CD14-positive monocyte (primary cell): Measurements from ENCODE around the gene RNF169. TPM values are rescaled to one million over a fixed set of nuclear protein-coding genes. Genes with fewer than 3 reads are reported as not detected.
A peak's percentile ranks its signal among the peaks of the same experiment; 100 is the strongest.

ENCODE experiments used
- DNase-seq, 3 donors: peaks; one replicate each; pipeline ENCODE4 v3.0.0-alpha.2; 2011 to 2022
- H2AFZ ChIP-seq: 2 replicates; pipeline ENCODE4 v1.6.0; 2012; ENCODE audit warnings: mild to moderate bottlenecking, low read depth, low read length, inconsistent platforms; ENCODE audit not compliant: insufficient read depth, poor library complexity, severe bottlenecking
- H3K27ac ChIP-seq, 2 donors: 1 replicate in 1 of 2; 2 replicates in 1 of 2; pipeline ENCODE4 v1.5.1; 2012 to 2013; ENCODE audit warnings: low read length in 2 of 2, control low read depth in 1 of 2, inconsistent platforms in 1 of 2, low read depth in 1 of 2, mild to moderate bottlenecking in 1 of 2
- H3K27me3 ChIP-seq, 2 donors: one replicate each; pipeline versions ENCODE4 v1.6.0 to v1.6.1; 2011 to 2013; ENCODE audit warnings: low read length in 2 of 2; ENCODE audit not compliant: control insufficient read depth in 2 of 2, insufficient read depth in 2 of 2
- H3K36me3 ChIP-seq, 2 donors: replicated peaks in 1 of 2; 1 replicate in 1 of 2; 2 replicates in 1 of 2; pipeline versions ENCODE4 v1.5.1 to v1.6.1; 2012 to 2013; ENCODE audit warnings: low read length in 2 of 2, control low read depth in 1 of 2, inconsistent platforms in 1 of 2, mild to moderate bottlenecking in 1 of 2; ENCODE audit not compliant: insufficient read depth in 2 of 2, control insufficient read depth in 1 of 2
- H3K4me1 ChIP-seq, 2 donors: 1 replicate in 1 of 2; 2 replicates in 1 of 2; pipeline versions ENCODE4 v1.5.1 to v1.6.1; 2012 to 2013; ENCODE audit warnings: low read length in 2 of 2, control low read depth in 1 of 2, inconsistent platforms in 1 of 2, mild to moderate bottlenecking in 1 of 2, moderate library complexity in 1 of 2; ENCODE audit not compliant: insufficient read depth in 2 of 2, control insufficient read depth in 1 of 2
- H3K4me2 ChIP-seq: replicated peaks from 2 replicates; pipeline ENCODE3; 2012; ENCODE audit warnings: low read length, moderate library complexity, mild to moderate bottlenecking; ENCODE audit not compliant: poor library complexity, severe bottlenecking; ENCODE audit errors: extremely low read depth
- H3K4me3 ChIP-seq, 3 experiments: fragments of 200-600 bp in 1 of 3; sonication (generic) in 1 of 3; replicated peaks in 1 of 3; 1 replicate in 2 of 3; 2 replicates in 1 of 3; pipeline ENCODE4 v1.5.1; 2011 to 2013; ENCODE audit warnings: low read length in 3 of 3, mild to moderate bottlenecking in 3 of 3, control low read depth in 2 of 3, low read depth in 2 of 3, inconsistent platforms in 1 of 3, moderate library complexity in 1 of 3
- H3K79me2 ChIP-seq: 2 replicates; pipeline ENCODE4 v1.6.0; 2012; ENCODE audit warnings: mild to moderate bottlenecking, control low read depth, inconsistent platforms, low read length, moderate library complexity; ENCODE audit not compliant: insufficient read depth
- H3K9ac ChIP-seq: 2 replicates; pipeline ENCODE4 v1.6.0; 2017; ENCODE audit warnings: low read length, mild to moderate bottlenecking; ENCODE audit not compliant: insufficient read depth, poor library complexity, severe bottlenecking
- H3K9me3 ChIP-seq, 2 donors: replicated peaks in 1 of 2; 1 replicate in 1 of 2; 2 replicates in 1 of 2; pipeline versions ENCODE4 v1.5.1 to v1.6.1; 2012 to 2013; ENCODE audit warnings: low read length in 2 of 2, control low read depth in 1 of 2; ENCODE audit not compliant: control insufficient read depth in 1 of 2, insufficient read depth in 1 of 2
- H4K20me1 ChIP-seq: 2 replicates; pipeline ENCODE4 v1.6.0; 2012; ENCODE audit warnings: mild to moderate bottlenecking, low read length, control low read depth, moderate library complexity; ENCODE audit not compliant: insufficient read depth
- H3K27ac Mint-ChIP-seq, 7 donors: one replicate each; pipeline ENCODE4 v1.8.0; 2020; ENCODE audit warnings: mild to moderate bottlenecking in 7 of 7, mixed read lengths in 7 of 7, moderate library complexity in 6 of 7, inconsistent platforms in 2 of 7
- H3K27me3 Mint-ChIP-seq, 3 donors: one replicate each; pipeline ENCODE4 v1.8.0; 2021 to 2022; ENCODE audit warnings: low read depth in 3 of 3, mild to moderate bottlenecking in 3 of 3, mixed read lengths in 3 of 3, moderate library complexity in 3 of 3, inconsistent platforms in 1 of 3
- H3K36me3 Mint-ChIP-seq, 2 donors: one replicate each; pipeline ENCODE4 v1.8.0; 2020; ENCODE audit warnings: mixed read lengths in 2 of 2, inconsistent platforms in 1 of 2, mild to moderate bottlenecking in 1 of 2
- H3K4me1 Mint-ChIP-seq: one replicate; pipeline ENCODE4 v1.8.0; 2020; ENCODE audit warnings: mild to moderate bottlenecking, mixed read lengths
- H3K4me3 Mint-ChIP-seq, 2 donors: one replicate each; pipeline ENCODE4 v1.8.0; 2020; ENCODE audit warnings: mild to moderate bottlenecking in 2 of 2, mixed read lengths in 2 of 2, moderate library complexity in 1 of 2
- H3K9me3 Mint-ChIP-seq, 7 donors: one replicate each; pipeline ENCODE4 v1.8.0; 2020 to 2022; ENCODE audit warnings: mixed read lengths in 7 of 7, mild to moderate bottlenecking in 6 of 7, moderate library complexity in 6 of 7, inconsistent platforms in 2 of 7
- WGBS: methylation state at CpG from one replicate; pipeline ENCODE4 v1.1.5; 2013; ENCODE audit warnings: missing lambda C conversion rate; ENCODE audit not compliant: insufficient coverage; 5-methylcytosine and 5-hydroxymethylcytosine counted together
- intact Hi-C, 2 donors: fragments of 100-400 bp; cut with micrococcal nuclease; formaldehyde crosslinking; loops; one replicate each; pipeline versions ENCODE4 v1.15.0 to v1.15.1; 2023
- polyA plus RNA-seq, 3 donors: library from polyadenylated mRNA; depleted of rRNA in 1 of 3; unstranded in 2 of 3; stranded (reverse) in 1 of 3; fragments of 300-500 nt in 2 of 3; fragments of >200 nt in 1 of 3; fragmentation: Illumina TruSeq in 2 of 3; gene quantifications; 1 replicate in 2 of 3; 2 replicates in 1 of 3; pipeline ENCODE4 v1.2.3, GENCODE V29; 2012 to 2021
- TF ChIP-seq, protein P1 (sequence below): fragments of 200-600 bp; IDR thresholded peaks from one replicate; pipeline ENCODE4 v1.8.0; 2022; ENCODE audit warnings: antibody characterized with exemption, mild to moderate bottlenecking

RNF169 gene
- polyA plus RNA-seq, 3 donors, result 1.4 to 16.2 (median 2.0) TPM

DNA sequence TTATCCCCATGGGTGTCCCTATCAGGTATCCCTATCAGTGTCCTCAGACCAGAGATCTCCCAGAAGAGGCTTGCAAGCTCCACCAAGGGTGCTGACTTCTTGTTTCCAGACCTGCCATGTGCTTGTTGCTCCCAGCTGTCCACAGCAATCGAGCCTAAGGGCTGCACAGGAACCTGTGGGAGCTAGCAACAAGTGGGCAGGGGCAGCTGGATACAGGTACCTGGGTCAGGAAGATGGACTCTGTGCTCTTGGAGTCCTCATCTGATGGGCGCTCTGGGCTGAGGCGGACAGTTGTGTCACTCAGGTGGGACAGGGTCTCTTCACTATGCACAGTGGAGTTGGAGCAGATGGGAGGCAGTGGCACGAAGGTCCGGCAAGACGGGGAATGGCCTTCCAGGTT, 99.2 kb downstream of the RNF169 start:
- Histone ChIP-seq H3K36me3 (peaks cover under 1 to 56% of the 10 kb centered on the region in 2 donors), H3K4me2 (no peak overlapping the region), H3K79me2 (no peaks in the 10 kb centered on the region), H2AFZ (no peak overlapping the region), H3K4me3 (no peak overlapping the region), H3K4me1 (peaks cover 9 to 10% of the 10 kb centered on the region in 2 donors), H3K27ac (no peak overlapping the region), H3K9ac (no peak overlapping the region), H3K27me3 (no peaks in the 10 kb centered on the region), H3K9me3 (no peaks in the 10 kb centered on the region), H4K20me1 (no peaks in the 10 kb centered on the region)
- peaks cover 62 to 73% of the 10 kb centered on the region in 2 donors for H3K36me3 Mint-ChIP-seq
- TF ChIP-seq, protein P1, sequence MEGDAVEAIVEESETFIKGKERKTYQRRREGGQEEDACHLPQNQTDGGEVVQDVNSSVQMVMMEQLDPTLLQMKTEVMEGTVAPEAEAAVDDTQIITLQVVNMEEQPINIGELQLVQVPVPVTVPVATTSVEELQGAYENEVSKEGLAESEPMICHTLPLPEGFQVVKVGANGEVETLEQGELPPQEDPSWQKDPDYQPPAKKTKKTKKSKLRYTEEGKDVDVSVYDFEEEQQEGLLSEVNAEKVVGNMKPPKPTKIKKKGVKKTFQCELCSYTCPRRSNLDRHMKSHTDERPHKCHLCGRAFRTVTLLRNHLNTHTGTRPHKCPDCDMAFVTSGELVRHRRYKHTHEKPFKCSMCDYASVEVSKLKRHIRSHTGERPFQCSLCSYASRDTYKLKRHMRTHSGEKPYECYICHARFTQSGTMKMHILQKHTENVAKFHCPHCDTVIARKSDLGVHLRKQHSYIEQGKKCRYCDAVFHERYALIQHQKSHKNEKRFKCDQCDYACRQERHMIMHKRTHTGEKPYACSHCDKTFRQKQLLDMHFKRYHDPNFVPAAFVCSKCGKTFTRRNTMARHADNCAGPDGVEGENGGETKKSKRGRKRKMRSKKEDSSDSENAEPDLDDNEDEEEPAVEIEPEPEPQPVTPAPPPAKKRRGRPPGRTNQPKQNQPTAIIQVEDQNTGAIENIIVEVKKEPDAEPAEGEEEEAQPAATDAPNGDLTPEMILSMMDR, result no peak
- intact Hi-C loops, result no loop called here
- peaks cover 0 to 6% (median 0%) of the 10 kb centered on the region in 3 donors for H3K27me3 Mint-ChIP-seq
- no peak overlapping the region for H3K27ac Mint-ChIP-seq
- WGBS, result 96% methylated on average over 6 of the region's 6 CpGs
- H3K9me3 Mint-ChIP-seq, result no peaks in the 10 kb centered on the region
- peaks cover 15% of the 10 kb centered on the region for H3K4me1 Mint-ChIP-seq
- no peak overlapping the region for H3K4me3 Mint-ChIP-seq
- no peak for DNase-seq

DNA sequence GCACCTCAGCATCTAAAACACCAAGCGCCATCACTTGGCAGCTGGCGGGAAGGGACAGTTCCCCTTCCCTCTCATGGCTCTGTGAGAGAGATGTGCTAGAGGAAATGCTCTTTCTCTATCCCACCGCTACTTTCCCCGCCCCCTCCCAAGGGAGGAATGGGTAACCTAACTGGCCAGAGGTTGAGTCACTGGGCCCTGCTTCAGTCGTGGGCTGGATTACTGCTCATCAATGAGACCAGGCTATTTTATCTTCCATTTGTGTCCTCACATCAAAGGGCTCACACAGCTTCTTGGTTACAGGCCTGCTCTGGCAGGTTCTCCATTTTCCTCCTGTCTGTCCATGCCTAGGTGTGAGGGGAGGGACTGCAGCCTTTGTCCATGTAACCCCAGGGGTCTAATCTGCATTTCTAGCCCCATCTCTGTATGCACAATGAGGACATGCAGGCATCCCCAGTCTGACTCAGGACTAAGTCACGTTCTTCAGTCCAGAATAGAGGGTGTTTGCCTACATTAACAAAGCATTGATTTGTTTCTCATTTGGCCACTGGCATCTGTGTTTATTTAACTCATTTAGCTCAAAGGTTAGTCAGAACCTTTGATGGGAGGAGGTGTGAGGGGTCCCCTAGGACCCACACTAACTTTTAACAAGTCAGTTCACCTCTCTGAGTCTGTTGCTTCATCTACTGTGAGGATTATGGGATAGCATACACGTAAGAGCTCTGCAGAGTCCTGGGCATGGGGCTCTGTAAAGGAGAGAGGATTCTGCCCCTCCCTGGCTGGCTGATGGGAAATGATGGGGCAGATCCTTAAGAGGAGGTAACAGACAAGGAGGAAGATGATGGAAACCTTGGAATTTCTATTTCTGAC, 101.1 kb downstream of the RNF169 start:
- H3K4me3 ChIP-seq, result no peak overlapping the region
- no peak overlapping the region for H3K4me3 Mint-ChIP-seq
- H2AFZ ChIP-seq, result no peak overlapping the region
- TF ChIP-seq, protein P1, result no peak
- no peak overlapping the region for H3K4me2 ChIP-seq
- H3K9ac ChIP-seq, result no peak overlapping the region
- peak overlapping the region in 1 of 7 donors; percentile 12 for H3K27ac Mint-ChIP-seq
- H3K9me3 ChIP-seq, result no peaks in the 10 kb centered on the region
- no peaks in the 10 kb centered on the region for H4K20me1 ChIP-seq
- intact Hi-C loops, result no loop called here
- peaks cover 0 to 51% of the 10 kb centered on the region in 2 donors for H3K36me3 ChIP-seq
- peaks cover 53 to 71% of the 10 kb centered on the region in 2 donors for H3K36me3 Mint-ChIP-seq
- no peaks in the 10 kb centered on the region for H3K79me2 ChIP-seq
- no peaks in the 10 kb centered on the region for H3K9me3 Mint-ChIP-seq
- peaks cover 9 to 10% of the 10 kb centered on the region in 2 donors for H3K4me1 ChIP-seq
- H3K27me3 ChIP-seq, result no peaks in the 10 kb centered on the region
- WGBS, result 97% methylated on average over 3 of the region's 7 CpGs
- H3K27ac ChIP-seq, result no peak overlapping the region
- H3K27me3 Mint-ChIP-seq, result peaks cover 0 to 6% (median 0%) of the 10 kb centered on the region in 3 donors
- no peak for DNase-seq
- H3K4me1 Mint-ChIP-seq, result peaks cover 15% of the 10 kb centered on the region
